ENCODE results near the gene NUDT7.

Gene NUDT7

GRCh38 chr16:77744141-77744540 lies 21.8 kb downstream of the NUDT7 start:
- Histone ChIP-seq H3K4me2 (ENCODE audit: low read length) (no peak overlapping the region), H3K4ac (ENCODE audit: low read depth, low read length) (no peak overlapping the region), H2AK5ac (ENCODE audit: low read length) (no peak overlapping the region), H3K79me1 (ENCODE audit: low read length) (no peaks in the 10 kb centered on the region), H3K18ac (ENCODE audit: low read length) (no peak overlapping the region), H2BK15ac (replicated peaks; ENCODE audit: low read depth) (no peak overlapping the region), H3K27me3 (ENCODE audit: insufficient read depth, low read length, poor library complexity) (no peaks in the 10 kb centered on the region), H3K27ac (ENCODE audit: low read depth, low read length) (no peak overlapping the region), H3K56ac (ENCODE audit: low read length) (no peak overlapping the region), H3K36me3 (ENCODE audit: control insufficient read depth, insufficient read depth, low read length) (no peaks in the 10 kb centered on the region), H3K9ac (ENCODE audit: low read length) (no peak overlapping the region), H3K4me1 (ENCODE audit: control insufficient read depth, low read depth, low read length) (no peaks in the 10 kb centered on the region), H4K5ac (ENCODE audit: low read length) (no peak overlapping the region), H3K79me2 (ENCODE audit: control insufficient read depth, insufficient read depth, low read length) (no peaks in the 10 kb centered on the region), H3K4me3 (ENCODE audit: low read length) (no peak overlapping the region), H3K23ac (ENCODE audit: low read length) (no peak overlapping the region), H4K8ac (ENCODE audit: low read depth, low read length) (no peak overlapping the region), H2BK5ac (ENCODE audit: low read length) (no peak overlapping the region), H2BK120ac (ENCODE audit: low read depth, low read length) (no peak overlapping the region)
- no peak for DNase-seq
- WGBS (ENCODE audit: extremely low coverage, insufficient coverage, low lambda C conversion rate) = no CpG with 5 or more reads among the region's 4 CpGs

GRCh38 chr16:77745972-77746371 lies 23.7 kb downstream of the NUDT7 start:
- Histone ChIP-seq H3K4me3 (ENCODE audit: low read length) (no peak overlapping the region), H4K5ac (ENCODE audit: low read length) (no peak overlapping the region), H3K4me1 (ENCODE audit: control insufficient read depth, low read depth, low read length) (no peaks in the 10 kb centered on the region), H3K56ac (ENCODE audit: low read length) (no peak overlapping the region), H3K4me2 (ENCODE audit: low read length) (no peak overlapping the region), H3K27ac (ENCODE audit: low read depth, low read length) (no peak overlapping the region), H3K27me3 (ENCODE audit: insufficient read depth, low read length, poor library complexity) (no peaks in the 10 kb centered on the region), H3K79me2 (ENCODE audit: control insufficient read depth, insufficient read depth, low read length) (no peaks in the 10 kb centered on the region), H2BK15ac (replicated peaks; ENCODE audit: low read depth) (no peak overlapping the region), H3K9ac (ENCODE audit: low read length) (no peak overlapping the region), H2BK120ac (ENCODE audit: low read depth, low read length) (no peak overlapping the region), H3K23ac (ENCODE audit: low read length) (no peak overlapping the region), H3K4ac (ENCODE audit: low read depth, low read length) (no peak overlapping the region), H2BK5ac (ENCODE audit: low read length) (no peak overlapping the region), H3K79me1 (ENCODE audit: low read length) (no peaks in the 10 kb centered on the region), H4K8ac (ENCODE audit: low read depth, low read length) (no peak overlapping the region), H2AK5ac (ENCODE audit: low read length) (no peak overlapping the region), H3K36me3 (ENCODE audit: control insufficient read depth, insufficient read depth, low read length) (no peaks in the 10 kb centered on the region), H3K18ac (ENCODE audit: low read length) (no peak overlapping the region)
- DNase-seq = no peak
- no CpG with 5 or more reads among the region's 1 CpG for WGBS (ENCODE audit: extremely low coverage, insufficient coverage, low lambda C conversion rate)

GRCh38 chr16:77748421-77749005 lies 26.2 kb downstream of the NUDT7 start:
- Histone ChIP-seq H2BK120ac (ENCODE audit: low read depth, low read length) (no peak overlapping the region), H3K4me1 (ENCODE audit: control insufficient read depth, low read depth, low read length) (no peaks in the 10 kb centered on the region), H4K8ac (ENCODE audit: low read depth, low read length) (no peak overlapping the region), H3K27me3 (ENCODE audit: insufficient read depth, low read length, poor library complexity) (no peaks in the 10 kb centered on the region), H3K79me1 (ENCODE audit: low read length) (no peaks in the 10 kb centered on the region), H2AK5ac (ENCODE audit: low read length) (no peak overlapping the region), H2BK15ac (replicated peaks; ENCODE audit: low read depth) (no peak overlapping the region), H3K4me2 (ENCODE audit: low read length) (no peak overlapping the region), H3K9ac (ENCODE audit: low read length) (no peak overlapping the region), H3K23ac (ENCODE audit: low read length) (no peak overlapping the region), H3K18ac (ENCODE audit: low read length) (no peak overlapping the region), H4K5ac (ENCODE audit: low read length) (no peak overlapping the region), H3K4ac (ENCODE audit: low read depth, low read length) (no peak overlapping the region), H3K4me3 (ENCODE audit: low read length) (no peak overlapping the region), H3K36me3 (ENCODE audit: control insufficient read depth, insufficient read depth, low read length) (no peaks in the 10 kb centered on the region), H3K79me2 (ENCODE audit: control insufficient read depth, insufficient read depth, low read length) (no peaks in the 10 kb centered on the region), H3K27ac (ENCODE audit: low read depth, low read length) (no peak overlapping the region), H2BK5ac (ENCODE audit: low read length) (no peak overlapping the region), H3K56ac (ENCODE audit: low read length) (no peak overlapping the region)
- peak; percentile 8 for DNase-seq
- WGBS (ENCODE audit: extremely low coverage, insufficient coverage, low lambda C conversion rate) = no CpG with 5 or more reads among the region's 7 CpGs

GRCh38 chr16:77749415-77749814 lies 27.1 kb downstream of the NUDT7 start:
- Histone ChIP-seq H3K23ac (ENCODE audit: low read length) (no peak overlapping the region), H2BK15ac (replicated peaks; ENCODE audit: low read depth) (no peak overlapping the region), H3K79me1 (ENCODE audit: low read length) (no peaks in the 10 kb centered on the region), H3K36me3 (ENCODE audit: control insufficient read depth, insufficient read depth, low read length) (no peaks in the 10 kb centered on the region), H3K79me2 (ENCODE audit: control insufficient read depth, insufficient read depth, low read length) (no peaks in the 10 kb centered on the region), H3K9ac (ENCODE audit: low read length) (no peak overlapping the region), H3K27me3 (ENCODE audit: insufficient read depth, low read length, poor library complexity) (no peaks in the 10 kb centered on the region), H2BK120ac (ENCODE audit: low read depth, low read length) (no peak overlapping the region), H4K5ac (ENCODE audit: low read length) (no peak overlapping the region), H2AK5ac (ENCODE audit: low read length) (no peak overlapping the region), H3K4ac (ENCODE audit: low read depth, low read length) (no peak overlapping the region), H3K4me3 (ENCODE audit: low read length) (no peak overlapping the region), H3K56ac (ENCODE audit: low read length) (no peak overlapping the region), H3K4me2 (ENCODE audit: low read length) (no peak overlapping the region), H3K27ac (ENCODE audit: low read depth, low read length) (no peak overlapping the region), H3K18ac (ENCODE audit: low read length) (no peak overlapping the region), H2BK5ac (ENCODE audit: low read length) (no peak overlapping the region), H4K8ac (ENCODE audit: low read depth, low read length) (no peak overlapping the region), H3K4me1 (ENCODE audit: control insufficient read depth, low read depth, low read length) (no peaks in the 10 kb centered on the region)
- WGBS (ENCODE audit: extremely low coverage, insufficient coverage, low lambda C conversion rate) = no CpG with 5 or more reads among the region's 1 CpG
- DNase-seq = no peak

- H3K23ac ChIP-seq (ENCODE audit: low read length) = no peak overlapping the region
- no peak overlapping the region for H2BK120ac ChIP-seq (ENCODE audit: low read depth, low read length)
- H3K36me3 ChIP-seq (ENCODE audit: control insufficient read depth, insufficient read depth, low read length) = no peaks in the 10 kb centered on the region
- H3K4me1 ChIP-seq (ENCODE audit: control insufficient read depth, low read depth, low read length) = no peaks in the 10 kb centered on the region
- no peak overlapping the region for H3K9ac ChIP-seq (ENCODE audit: low read length)
- H3K4ac ChIP-seq (ENCODE audit: low read depth, low read length) = no peak overlapping the region
- DNase-seq = no peak
- H3K79me2 ChIP-seq (ENCODE audit: control insufficient read depth, insufficient read depth, low read length) = no peaks in the 10 kb centered on the region
- H2AK5ac ChIP-seq (ENCODE audit: low read length) = no peak overlapping the region
- no peak overlapping the region for H4K8ac ChIP-seq (ENCODE audit: low read depth, low read length)
- no peak overlapping the region for H3K18ac ChIP-seq (ENCODE audit: low read length)
- H3K79me1 ChIP-seq (ENCODE audit: low read length) = no peaks in the 10 kb centered on the region
- H4K5ac ChIP-seq (ENCODE audit: low read length) = no peak overlapping the region
- no peaks in the 10 kb centered on the region for H3K27me3 ChIP-seq (ENCODE audit: insufficient read depth, low read length, poor library complexity)
- H3K56ac ChIP-seq (ENCODE audit: low read length) = no peak overlapping the region
- H3K27ac ChIP-seq (ENCODE audit: low read depth, low read length) = no peak overlapping the region
- no peak overlapping the region for H3K4me2 ChIP-seq (ENCODE audit: low read length)
- no peak overlapping the region for H2BK15ac ChIP-seq (replicated peaks; ENCODE audit: low read depth)
- no peak overlapping the region for H2BK5ac ChIP-seq (ENCODE audit: low read length)
- no peak overlapping the region for H3K4me3 ChIP-seq (ENCODE audit: low read length)
- WGBS (ENCODE audit: extremely low coverage, insufficient coverage, low lambda C conversion rate) = no CpG with 5 or more reads among the region's 5 CpGs
These were observed 35.7 kb downstream of the NUDT7 start for GRCh38 chr16:77758046-77758445.

GRCh38 chr16:77758508-77758907 lies 36.2 kb downstream of the NUDT7 start:
- WGBS (ENCODE audit: extremely low coverage, insufficient coverage, low lambda C conversion rate) = no CpG with 5 or more reads among the region's 2 CpGs
- no peak overlapping the region for H3K18ac ChIP-seq (ENCODE audit: low read length)

More at GRCh38 chr16:77758508-77758907, 36.2 kb downstream of the NUDT7 start:
- Histone ChIP-seq H4K8ac (ENCODE audit: low read depth, low read length) (no peak overlapping the region), H3K4me2 (ENCODE audit: low read length) (no peak overlapping the region), H3K23ac (ENCODE audit: low read length) (no peak overlapping the region), H3K4me1 (ENCODE audit: control insufficient read depth, low read depth, low read length) (no peaks in the 10 kb centered on the region), H3K56ac (ENCODE audit: low read length) (no peak overlapping the region), H3K79me1 (ENCODE audit: low read length) (no peaks in the 10 kb centered on the region), H3K36me3 (ENCODE audit: control insufficient read depth, insufficient read depth, low read length) (no peaks in the 10 kb centered on the region), H3K4me3 (ENCODE audit: low read length) (no peak overlapping the region), H3K27ac (ENCODE audit: low read depth, low read length) (no peak overlapping the region), H2BK120ac (ENCODE audit: low read depth, low read length) (no peak overlapping the region), H3K27me3 (ENCODE audit: insufficient read depth, low read length, poor library complexity) (no peaks in the 10 kb centered on the region), H2AK5ac (ENCODE audit: low read length) (no peak overlapping the region), H3K79me2 (ENCODE audit: control insufficient read depth, insufficient read depth, low read length) (no peaks in the 10 kb centered on the region), H2BK5ac (ENCODE audit: low read length) (no peak overlapping the region), H2BK15ac (replicated peaks; ENCODE audit: low read depth) (no peak overlapping the region), H4K5ac (ENCODE audit: low read length) (no peak overlapping the region), H3K4ac (ENCODE audit: low read depth, low read length) (no peak overlapping the region), H3K9ac (ENCODE audit: low read length) (no peak overlapping the region)
- no peak for DNase-seq

Data from mesendoderm (in vitro differentiated cells).